Measurements from ENCODE around the gene RAI14.

The RAI14 gene

DNA sequence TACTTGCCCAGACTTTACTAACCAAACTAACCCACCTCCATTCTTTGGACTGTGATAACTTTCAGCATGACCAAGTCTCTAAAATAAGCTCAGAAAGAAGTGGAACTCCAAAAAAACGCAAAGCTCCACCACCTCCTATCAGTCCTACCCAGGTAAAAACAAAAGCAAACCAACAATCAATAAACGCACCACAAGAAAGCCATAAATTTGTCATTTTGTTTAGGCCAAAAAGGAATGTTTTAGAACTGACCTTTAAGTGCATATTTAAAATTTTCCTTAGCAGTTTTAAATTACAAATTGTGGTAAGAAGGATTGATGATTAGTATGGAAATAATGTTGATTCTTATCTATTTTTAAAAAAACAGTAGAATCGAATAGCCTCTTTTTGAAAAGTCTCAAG is 157.4 kb downstream of the RAI14 start:
- H3K4me3 ChIP-seq (ENCODE audit: low read depth, low read length), result no peak overlapping the region
- DNase-seq (ENCODE audit: low read depth), result no peak
- TF ChIP-seq, protein P1, sequence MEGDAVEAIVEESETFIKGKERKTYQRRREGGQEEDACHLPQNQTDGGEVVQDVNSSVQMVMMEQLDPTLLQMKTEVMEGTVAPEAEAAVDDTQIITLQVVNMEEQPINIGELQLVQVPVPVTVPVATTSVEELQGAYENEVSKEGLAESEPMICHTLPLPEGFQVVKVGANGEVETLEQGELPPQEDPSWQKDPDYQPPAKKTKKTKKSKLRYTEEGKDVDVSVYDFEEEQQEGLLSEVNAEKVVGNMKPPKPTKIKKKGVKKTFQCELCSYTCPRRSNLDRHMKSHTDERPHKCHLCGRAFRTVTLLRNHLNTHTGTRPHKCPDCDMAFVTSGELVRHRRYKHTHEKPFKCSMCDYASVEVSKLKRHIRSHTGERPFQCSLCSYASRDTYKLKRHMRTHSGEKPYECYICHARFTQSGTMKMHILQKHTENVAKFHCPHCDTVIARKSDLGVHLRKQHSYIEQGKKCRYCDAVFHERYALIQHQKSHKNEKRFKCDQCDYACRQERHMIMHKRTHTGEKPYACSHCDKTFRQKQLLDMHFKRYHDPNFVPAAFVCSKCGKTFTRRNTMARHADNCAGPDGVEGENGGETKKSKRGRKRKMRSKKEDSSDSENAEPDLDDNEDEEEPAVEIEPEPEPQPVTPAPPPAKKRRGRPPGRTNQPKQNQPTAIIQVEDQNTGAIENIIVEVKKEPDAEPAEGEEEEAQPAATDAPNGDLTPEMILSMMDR (IDR thresholded peaks at IDR 0.05; ENCODE audit: control insufficient read depth, extremely low read depth, insufficient read depth), result no peak

DNA sequence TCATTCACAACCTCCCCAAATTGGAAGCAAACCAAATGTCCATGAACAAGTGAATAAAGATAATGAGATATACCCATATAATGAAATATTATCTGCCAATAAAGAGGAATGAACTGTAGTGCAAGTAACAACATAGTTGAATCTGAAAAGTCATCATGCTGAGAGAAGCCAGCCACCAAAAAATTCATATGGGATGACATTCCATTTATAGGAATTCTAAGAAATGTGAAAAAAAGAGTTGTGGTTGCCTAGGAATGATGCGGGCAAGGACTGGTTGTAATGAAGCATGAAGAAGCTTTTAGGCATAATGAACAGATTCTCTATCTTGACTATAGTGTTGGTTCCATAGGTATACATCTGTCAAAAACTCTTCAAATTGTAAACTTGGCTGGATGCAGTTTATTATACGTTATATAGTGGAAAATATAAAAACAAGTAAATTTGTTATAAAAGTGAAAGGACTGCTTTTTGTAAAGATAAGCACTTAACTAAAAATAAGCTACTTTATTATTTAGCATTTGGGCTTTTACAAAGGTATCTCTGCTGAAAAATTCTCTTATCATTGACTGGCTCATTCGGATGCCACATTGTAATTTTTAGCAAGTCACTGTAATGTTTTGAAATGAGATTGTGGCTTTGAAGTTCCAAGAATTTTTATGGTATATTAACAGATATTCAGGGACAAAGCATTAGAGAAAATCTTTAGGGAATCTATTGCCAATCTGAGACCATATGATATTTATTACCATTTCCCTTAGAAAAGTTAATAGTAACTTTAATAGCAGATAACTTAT is 161.6 kb downstream of the RAI14 start:
- H3K4me3 ChIP-seq (ENCODE audit: low read depth, low read length), result no peak overlapping the region
- TF ChIP-seq, protein P1 (IDR thresholded peaks at IDR 0.05; ENCODE audit: control insufficient read depth, extremely low read depth, insufficient read depth), result no peak
- DNase-seq (ENCODE audit: low read depth), result no peak

DNA sequence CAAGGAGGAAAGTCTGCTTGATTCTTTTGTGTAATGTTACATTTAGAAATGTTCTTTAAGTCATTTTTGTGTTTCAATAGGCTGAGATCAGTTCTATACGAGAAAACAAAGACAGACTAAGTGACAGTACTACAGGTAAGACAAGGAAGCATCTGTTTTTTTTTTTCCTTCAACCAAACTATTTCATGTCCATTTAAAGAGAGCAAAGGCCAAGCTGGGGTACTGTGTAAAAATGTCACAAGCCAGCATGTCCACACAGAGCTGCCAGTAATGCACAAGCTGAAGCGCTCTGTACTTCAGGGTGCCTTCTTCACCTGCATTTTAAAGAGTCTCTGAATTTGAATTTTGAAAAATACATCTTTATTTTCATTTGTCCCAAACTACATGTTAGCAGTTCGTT is 162.6 kb downstream of the RAI14 start:
- no peak overlapping the region for H3K4me3 ChIP-seq (ENCODE audit: low read depth, low read length)
- TF ChIP-seq, protein P1 (IDR thresholded peaks at IDR 0.05; ENCODE audit: control insufficient read depth, extremely low read depth, insufficient read depth), result no peak
- DNase-seq (ENCODE audit: low read depth), result no peak

DNA sequence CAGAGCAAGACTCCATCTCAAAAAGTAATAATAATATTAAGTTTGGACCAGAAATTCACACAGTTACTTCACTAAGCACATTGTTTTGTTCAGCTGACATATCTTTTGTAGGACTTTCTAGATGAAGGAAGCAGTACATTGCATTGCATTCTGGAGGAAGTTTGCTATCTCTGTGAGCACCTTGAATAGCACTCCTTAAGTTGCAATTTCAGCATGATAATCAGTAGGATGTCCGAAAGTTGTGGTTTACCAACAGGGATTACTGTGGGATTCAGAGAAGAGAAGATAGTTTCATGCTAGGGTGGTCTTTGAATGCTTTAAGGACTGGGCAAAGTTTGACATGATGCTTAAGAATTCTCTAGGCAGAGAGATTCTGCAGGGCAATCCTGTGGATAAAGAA is 164.5 kb downstream of the RAI14 start:
- H3K4me3 ChIP-seq (ENCODE audit: low read depth, low read length), result no peak overlapping the region
- no peak for DNase-seq (ENCODE audit: low read depth)
- TF ChIP-seq, protein P1 (IDR thresholded peaks at IDR 0.05; ENCODE audit: control insufficient read depth, extremely low read depth, insufficient read depth), result no peak

DNA sequence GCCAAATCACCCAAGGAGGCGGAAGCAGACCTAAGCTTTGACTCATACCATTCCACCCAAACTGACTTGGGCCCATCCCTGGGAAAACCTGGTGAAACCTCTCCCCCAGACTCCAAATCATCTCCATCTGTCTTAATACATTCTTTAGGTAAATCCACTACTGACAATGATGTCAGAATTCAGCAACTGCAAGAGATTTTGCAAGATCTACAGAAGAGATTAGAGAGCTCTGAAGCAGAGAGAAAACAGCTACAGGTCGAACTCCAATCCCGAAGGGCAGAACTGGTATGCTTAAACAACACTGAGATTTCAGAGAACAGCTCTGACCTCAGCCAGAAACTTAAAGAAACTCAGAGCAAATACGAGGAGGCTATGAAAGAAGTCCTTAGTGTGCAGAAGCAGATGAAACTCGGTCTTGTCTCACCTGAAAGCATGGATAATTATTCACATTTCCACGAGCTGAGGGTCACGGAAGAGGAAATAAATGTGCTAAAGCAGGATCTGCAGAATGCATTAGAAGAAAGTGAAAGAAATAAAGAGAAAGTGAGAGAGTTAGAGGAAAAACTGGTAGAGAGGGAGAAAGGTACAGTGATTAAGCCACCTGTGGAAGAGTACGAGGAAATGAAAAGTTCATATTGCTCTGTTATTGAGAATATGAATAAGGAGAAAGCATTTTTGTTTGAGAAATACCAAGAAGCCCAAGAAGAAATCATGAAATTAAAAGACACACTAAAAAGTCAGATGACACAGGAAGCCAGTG is 167.0 kb downstream of the RAI14 start:
- no peak overlapping the region for H3K4me3 ChIP-seq (ENCODE audit: low read depth, low read length)
- no peak for DNase-seq (ENCODE audit: low read depth)
- TF ChIP-seq, protein P1 (IDR thresholded peaks at IDR 0.05; ENCODE audit: control insufficient read depth, extremely low read depth, insufficient read depth), result no peak

DNA sequence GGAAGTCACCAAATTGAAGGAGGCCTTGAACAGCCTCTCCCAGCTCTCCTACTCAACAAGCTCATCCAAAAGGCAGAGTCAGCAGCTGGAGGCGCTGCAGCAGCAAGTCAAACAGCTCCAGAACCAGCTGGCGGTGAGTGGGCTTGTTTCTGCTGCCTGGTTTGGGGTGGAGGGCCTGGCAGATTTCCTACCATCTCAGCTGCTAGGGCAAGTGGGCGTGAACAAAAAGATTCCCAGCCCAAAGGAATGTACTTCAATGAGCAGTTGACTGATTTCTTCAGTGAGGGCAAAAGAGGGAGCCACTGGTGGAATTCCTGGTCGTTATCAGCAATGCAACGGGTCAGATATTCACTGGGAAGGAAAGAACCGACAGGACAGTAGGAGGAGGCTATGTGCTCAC is 170.2 kb downstream of the RAI14 start:
- DNase-seq (ENCODE audit: low read depth), result no peak
- TF ChIP-seq, protein P1 (IDR thresholded peaks at IDR 0.05; ENCODE audit: control insufficient read depth, extremely low read depth, insufficient read depth), result no peak
- H3K4me3 ChIP-seq (ENCODE audit: low read depth, low read length), result no peak overlapping the region

Measured in LNCaP clone FGC (cell line).